B cell (primary cell): Measurements from ENCODE around the gene CACNB2.

Experiments
- EZH2 ChIP-seq: IDR thresholded peaks from 2 replicates; pipeline ENCODE4 v1.6.1; 2012; ENCODE audit warnings: borderline replicate concordance, low read depth, mild to moderate bottlenecking, moderate library complexity, low read length; ENCODE audit not compliant: insufficient read depth, poor library complexity, severe bottlenecking
- TF ChIP-seq, protein P1 (sequence below): fragments of 200-600 bp; IDR thresholded peaks from one replicate; pipeline ENCODE4 v1.8.0; 2022; ENCODE audit warnings: antibody characterized with exemption, mild to moderate bottlenecking

DNA sequence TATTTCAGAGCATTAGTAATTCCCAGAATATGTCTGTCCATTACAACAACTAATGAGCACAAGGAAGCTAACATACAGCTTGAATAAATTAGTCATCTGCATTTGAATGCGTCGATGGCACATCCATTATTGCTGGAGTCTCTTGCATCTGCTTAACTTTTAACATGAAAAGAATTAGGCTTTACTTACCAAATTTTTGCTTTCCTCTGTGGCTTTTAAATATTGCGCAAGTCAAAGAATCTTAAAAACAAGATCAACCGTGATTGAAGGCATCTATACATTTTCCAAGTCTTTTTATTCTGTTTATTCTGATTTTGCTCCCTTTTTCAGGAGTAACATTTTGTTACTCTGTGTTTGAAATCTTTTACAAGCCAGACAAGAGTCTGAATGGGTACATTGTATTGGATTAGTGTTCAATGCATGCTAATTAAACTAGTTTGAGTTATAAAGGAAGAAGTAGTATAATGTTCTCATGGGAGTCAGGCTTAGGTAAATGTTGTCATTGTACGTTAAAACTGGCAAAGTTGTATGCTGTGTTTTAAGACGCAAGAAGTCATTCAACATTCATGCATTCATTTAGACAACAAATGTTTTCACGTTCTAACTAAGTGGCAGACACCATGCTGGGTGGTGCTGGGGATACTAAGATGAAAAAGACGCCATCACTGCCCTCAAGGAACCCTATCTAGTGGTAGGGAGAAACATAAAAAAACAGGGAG is 4.0 kb upstream of the CACNB2 start:
- TF ChIP-seq, protein P1, sequence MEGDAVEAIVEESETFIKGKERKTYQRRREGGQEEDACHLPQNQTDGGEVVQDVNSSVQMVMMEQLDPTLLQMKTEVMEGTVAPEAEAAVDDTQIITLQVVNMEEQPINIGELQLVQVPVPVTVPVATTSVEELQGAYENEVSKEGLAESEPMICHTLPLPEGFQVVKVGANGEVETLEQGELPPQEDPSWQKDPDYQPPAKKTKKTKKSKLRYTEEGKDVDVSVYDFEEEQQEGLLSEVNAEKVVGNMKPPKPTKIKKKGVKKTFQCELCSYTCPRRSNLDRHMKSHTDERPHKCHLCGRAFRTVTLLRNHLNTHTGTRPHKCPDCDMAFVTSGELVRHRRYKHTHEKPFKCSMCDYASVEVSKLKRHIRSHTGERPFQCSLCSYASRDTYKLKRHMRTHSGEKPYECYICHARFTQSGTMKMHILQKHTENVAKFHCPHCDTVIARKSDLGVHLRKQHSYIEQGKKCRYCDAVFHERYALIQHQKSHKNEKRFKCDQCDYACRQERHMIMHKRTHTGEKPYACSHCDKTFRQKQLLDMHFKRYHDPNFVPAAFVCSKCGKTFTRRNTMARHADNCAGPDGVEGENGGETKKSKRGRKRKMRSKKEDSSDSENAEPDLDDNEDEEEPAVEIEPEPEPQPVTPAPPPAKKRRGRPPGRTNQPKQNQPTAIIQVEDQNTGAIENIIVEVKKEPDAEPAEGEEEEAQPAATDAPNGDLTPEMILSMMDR: no peak
- TF ChIP-seq EZH2: no peak
